ENCODE data around the gene NPHP4. TPM values are rescaled to one million over a fixed set of nuclear protein-coding genes. Genes with fewer than 3 reads are reported as not detected.

The NPHP4 gene
- total RNA-seq, 2 donors from 2014 or later: 27.6 to 58.5 TPM

Other genes starting within 250 kb of the NPHP4 start
- 100 to 1,000 TPM; 157 to 360 TPM for gene KCNAB2, start 53.5 kb upstream of the NPHP4 start, total RNA-seq
- under 1 TPM; 0.31 to 0.78 TPM for gene CHD5, start 187.9 kb upstream of the NPHP4 start, total RNA-seq
- 100 to 1,000 TPM; 209 to 355 TPM for gene RPL22, start 207.2 kb upstream of the NPHP4 start, total RNA-seq
- gene RNF207, start 213.7 kb upstream of the NPHP4 start, total RNA-seq: 10 to 100 TPM in 1 of 2 donors, 1 to 10 TPM in 1; 4.2 to 14.2 TPM
- gene ICMT, start 243.5 kb upstream of the NPHP4 start, total RNA-seq: 10 to 100 TPM; 44.1 to 71.4 TPM